GM19239 (cell line): ENCODE data around the gene CYP27C1.
"Not testable (repeated sequence)": the region's sequence is repeated elsewhere in the genome, so short reads cannot be mapped to it uniquely, and the experiment has no call there.

Experiments
- DNase-seq: peaks from one replicate; pipeline ENCODE4 v3.0.0; 2011; ENCODE audit warnings: low spot score; ENCODE audit not compliant: insufficient read length
- FAIRE-seq: peaks from 2 replicates; lab custom pipeline; 2011; peaks lifted over from hg19 to GRCh38; lab: Jason Lieb, UNC

Gene CYP27C1

GRCh38 chr2:127175041-127175721, 44.9 kb downstream of the CYP27C1 start:
- FAIRE-seq (no peak), DNase-seq (no peak)

GRCh38 chr2:127174640-127175039, 45.5 kb downstream of the CYP27C1 start:
- no peak for FAIRE-seq
- no peak for DNase-seq

GRCh38 chr2:127174136-127174535, 46.0 kb downstream of the CYP27C1 start:
- FAIRE-seq (no peak), DNase-seq (no peak)

GRCh38 chr2:127173057-127173456, 47.0 kb downstream of the CYP27C1 start:
- no peak for FAIRE-seq
- DNase-seq: no peak

GRCh38 chr2:127172306-127172705, 47.8 kb downstream of the CYP27C1 start:
- no peak for FAIRE-seq

GRCh38 chr2:127170452-127171197, 49.5 kb downstream of the CYP27C1 start:
- FAIRE-seq: no peak
- no peak for DNase-seq

More at GRCh38 chr2:127172306-127172705, 47.8 kb downstream of the CYP27C1 start:
- DNase-seq: no peak

- FAIRE-seq (no peak), DNase-seq (no peak)
These were observed 50.1 kb downstream of the CYP27C1 start for GRCh38 chr2:127170021-127170420.

- DNase-seq (no peak), FAIRE-seq (no peak)
These were observed 50.9 kb downstream of the CYP27C1 start for GRCh38 chr2:127169066-127169660.

- no peak for DNase-seq
- FAIRE-seq: no peak
These were observed 53.8 kb downstream of the CYP27C1 start for GRCh38 chr2:127166231-127166860.

GRCh38 chr2:127165539-127165935, 54.6 kb downstream of the CYP27C1 start:
- DNase-seq (no peak), FAIRE-seq (no peak)

- no peak for FAIRE-seq
- no peak for DNase-seq
These were observed 55.1 kb downstream of the CYP27C1 start for GRCh38 chr2:127164761-127165538.

GRCh38 chr2:127163921-127164320, 56.2 kb downstream of the CYP27C1 start:
- DNase-seq (no peak), FAIRE-seq (no peak)

GRCh38 chr2:127163090-127163406, 57.1 kb downstream of the CYP27C1 start:
- FAIRE-seq, DNase-seq: not testable (repeated sequence)

GRCh38 chr2:127162261-127163089, 57.6 kb downstream of the CYP27C1 start:
- no peak for FAIRE-seq
- DNase-seq: no peak

GRCh38 chr2:127161176-127162136, 58.6 kb downstream of the CYP27C1 start:
- DNase-seq: no peak
- no peak for FAIRE-seq

GRCh38 chr2:127160676-127161075, 59.4 kb downstream of the CYP27C1 start:
- no peak for FAIRE-seq
- no peak for DNase-seq

GRCh38 chr2:127159543-127159942, 60.6 kb downstream of the CYP27C1 start:
- no peak for FAIRE-seq

GRCh38 chr2:127158614-127159290, 61.3 kb downstream of the CYP27C1 start:
- DNase-seq (no peak), FAIRE-seq (no peak)

More at GRCh38 chr2:127159543-127159942, 60.6 kb downstream of the CYP27C1 start:
- DNase-seq: no peak
